Activated CD4-positive, alpha-beta T cell treated with anti-CD3 and anti-CD28 coated beads for 1 hour (primary cell): ENCODE measurements around the gene PIK3C2B.

Experiments
- DNase-seq: peaks from one replicate; pipeline ENCODE4 v3.0.0-alpha.2; 2020

Gene PIK3C2B

GRCh38 chr1:204477036-204477740 lies 17.4 kb downstream of the PIK3C2B start:
- no peak for DNase-seq

GRCh38 chr1:204476563-204476962 lies 18.0 kb downstream of the PIK3C2B start:
- no peak for DNase-seq

- DNase-seq, result no peak
These were observed 18.8 kb downstream of the PIK3C2B start for GRCh38 chr1:204475656-204476432.

GRCh38 chr1:204473400-204473965 lies 21.1 kb downstream of the PIK3C2B start:
- DNase-seq, result no peak

GRCh38 chr1:204472660-204473059 lies 21.9 kb downstream of the PIK3C2B start:
- no peak for DNase-seq

GRCh38 chr1:204471687-204472086 lies 22.9 kb downstream of the PIK3C2B start:
- DNase-seq, result no peak

- DNase-seq, result no peak
These were observed 25.3 kb downstream of the PIK3C2B start for GRCh38 chr1:204469304-204469703.

- no peak for DNase-seq
These were observed 25.8 kb downstream of the PIK3C2B start for GRCh38 chr1:204468766-204469302.

- DNase-seq, result no peak
These were observed 26.4 kb downstream of the PIK3C2B start for GRCh38 chr1:204468206-204468605.

GRCh38 chr1:204466416-204467405 lies 27.9 kb downstream of the PIK3C2B start:
- DNase-seq, result no peak

- DNase-seq, result no peak
These were observed 28.8 kb downstream of the PIK3C2B start for GRCh38 chr1:204465546-204466415.

- DNase-seq, result no peak
These were observed 29.9 kb downstream of the PIK3C2B start for GRCh38 chr1:204464701-204465100.

- DNase-seq, result no peak
These were observed 30.4 kb downstream of the PIK3C2B start for GRCh38 chr1:204464187-204464631.

GRCh38 chr1:204463125-204464060 lies 31.2 kb downstream of the PIK3C2B start:
- DNase-seq, result no peak

GRCh38 chr1:204462229-204462561 lies 32.4 kb downstream of the PIK3C2B start:
- DNase-seq, result no peak

GRCh38 chr1:204461331-204462228 lies 33.0 kb downstream of the PIK3C2B start:
- DNase-seq, result no peak

GRCh38 chr1:204460346-204460745 lies 34.3 kb downstream of the PIK3C2B start:
- DNase-seq, result no peak

GRCh38 chr1:204459706-204460105 lies 34.9 kb downstream of the PIK3C2B start:
- DNase-seq, result no peak

- no peak for DNase-seq
These were observed 36.9 kb downstream of the PIK3C2B start for GRCh38 chr1:204457666-204458065.
